Naive thymus-derived CD4-positive, alpha-beta T cell (primary cell): Measurements from ENCODE around the gene PDHX. TPM values are rescaled to one million over a fixed set of nuclear protein-coding genes. Genes with fewer than 3 reads are reported as not detected.
A peak's percentile ranks its signal among the peaks of the same experiment; 100 is the strongest.

ENCODE experiments used
- ATAC-seq: fragments of 150-1000 bp; cut with Tn5 transposase; 2 replicates; pipeline ENCODE4 v1.10.0; 2021; ENCODE audit warnings: mild to moderate bottlenecking, moderate library complexity
- CTCF ChIA-PET: fragments of 350-600 bp; sonication (Branson Sonifier 250); formaldehyde crosslinking; loops from one replicate; lab custom pipeline; 2021; ENCODE audit warnings: antibody characterized with exemption; lab: Charles Lee
- POLR2A ChIA-PET: fragments of 350-600 bp; sonication (Branson Sonifier 250); formaldehyde crosslinking; loops from one replicate; lab custom pipeline; 2021; ENCODE audit warnings: antibody characterized with exemption, inconsistent platforms; lab: Charles Lee
- DNase-seq, 9 donors: peaks; one replicate each; pipeline versions ENCODE4 v3.0.0 to v3.0.0-alpha.2; 2020 to 2022; ENCODE audit warnings: mixed read lengths in 1 of 9
- H3K27ac ChIP-seq: one replicate; pipeline ENCODE4 v1.7.0; 2013; ENCODE audit warnings: mild to moderate bottlenecking, low read depth, low read length, moderate library complexity
- H3K27me3 ChIP-seq, 2 donors: one replicate each; pipeline ENCODE4 v1.7.0; 2013; ENCODE audit warnings: low read length in 2 of 2, mild to moderate bottlenecking in 2 of 2, moderate library complexity in 2 of 2; ENCODE audit not compliant: control insufficient read depth in 2 of 2, insufficient read depth in 2 of 2
- H3K36me3 ChIP-seq, 3 experiments: 1 replicate in 2 of 3; 2 replicates in 1 of 3; pipeline ENCODE4 v1.7.0; 2013; ENCODE audit warnings: low read length in 3 of 3, mild to moderate bottlenecking in 3 of 3, moderate library complexity in 1 of 3; ENCODE audit not compliant: insufficient read depth in 3 of 3, control insufficient read depth in 2 of 3
- H3K4me1 ChIP-seq, 2 donors: one replicate each; pipeline ENCODE4 v1.7.0; 2013; ENCODE audit warnings: low read length in 2 of 2, mild to moderate bottlenecking in 2 of 2, moderate library complexity in 1 of 2; ENCODE audit not compliant: control insufficient read depth in 2 of 2, insufficient read depth in 2 of 2
- H3K4me3 ChIP-seq: 2 replicates; pipeline ENCODE4 v1.7.0; 2013; ENCODE audit warnings: mild to moderate bottlenecking, low read length
- H3K9me3 ChIP-seq, 3 experiments: 1 replicate in 2 of 3; 2 replicates in 1 of 3; pipeline ENCODE4 v1.7.0; 2013; ENCODE audit warnings: low read length in 3 of 3; ENCODE audit not compliant: control insufficient read depth in 2 of 3
- H3K27ac Mint-ChIP-seq, 9 donors: one replicate each; pipeline ENCODE4 v1.8.0; 2020 to 2022; ENCODE audit warnings: mixed read lengths in 9 of 9, mild to moderate bottlenecking in 8 of 9, moderate library complexity in 5 of 9, inconsistent platforms in 2 of 9
- H3K27me3 Mint-ChIP-seq, 5 donors: one replicate each; pipeline ENCODE4 v1.8.0; 2021 to 2022; ENCODE audit warnings: mixed read lengths in 5 of 5, mild to moderate bottlenecking in 1 of 5
- H3K36me3 Mint-ChIP-seq, 5 donors: one replicate each; pipeline ENCODE4 v1.8.0; 2020 to 2022; ENCODE audit warnings: mixed read lengths in 5 of 5, mild to moderate bottlenecking in 3 of 5, inconsistent platforms in 1 of 5
- H3K4me1 Mint-ChIP-seq, 7 donors: one replicate each; pipeline ENCODE4 v1.8.0; 2020 to 2022; ENCODE audit warnings: mixed read lengths in 7 of 7, mild to moderate bottlenecking in 3 of 7, inconsistent platforms in 1 of 7
- H3K4me3 Mint-ChIP-seq, 10 donors: one replicate each; pipeline ENCODE4 v1.8.0; 2020 to 2022; ENCODE audit warnings: mild to moderate bottlenecking in 10 of 10, mixed read lengths in 10 of 10, moderate library complexity in 6 of 10, inconsistent platforms in 2 of 10
- H3K9me3 Mint-ChIP-seq, 11 donors: one replicate each; pipeline ENCODE4 v1.8.0; 2020 to 2022; ENCODE audit warnings: mixed read lengths in 11 of 11, mild to moderate bottlenecking in 4 of 11, inconsistent platforms in 1 of 11, moderate library complexity in 1 of 11
- intact Hi-C, 2 donors: fragments of 100-400 bp; cut with micrococcal nuclease; formaldehyde crosslinking; loops; one replicate each; pipeline ENCODE4 v1.15.1; 2023
- polyA plus RNA-seq, 2 donors: library from polyadenylated mRNA; unstranded; fragments of 300-500 nt; fragmentation: Illumina TruSeq; gene quantifications; one replicate each; pipeline ENCODE4 v1.2.3, GENCODE V29; 2021
- total RNA-seq, 6 experiments: library from RNA in 5 of 6; stranded (reverse) in 5 of 6; gene quantifications; 1 replicate in 5 of 6; 2 replicates in 1 of 6; pipeline ENCODE4 v1.2.3 and lab custom pipeline; 2021 to 2026

Gene PDHX
- total RNA-seq (10 to 100 TPM; 20.0 to 54.1 (median 28.8) TPM), polyA plus RNA-seq (10 to 100 TPM; 17.8 to 21.7 TPM), total RNA-seq (lab: John Stamatoyannopoulos, UW) (30.2 reads per million, percentile 60 among the genes with 10 or more reads in this experiment)

- H3K4me1 Mint-ChIP-seq = peaks cover 36 to 71% (median 57%) of the 10 kb centered on the region in 7 donors
- ATAC-seq (peak; percentile 94), DNase-seq (peak; percentile 77 to 97 (median 83))
- intact Hi-C loops = loop anchor here (1.0 to 10.0 kb wide), 26 partner anchors 131 to 1877 kb away; partner anchors contain the start of genes FBXO3 (in 2 of the 2), NAT10 (in 2 of the 2), TRIM44 (in 2 of the 2) and ABTB2 (in 1 of the 2)
- H3K27me3 Mint-ChIP-seq = no peaks in the 10 kb centered on the region
- Histone ChIP-seq H3K27me3 (no peaks in the 10 kb centered on the region), H3K27ac (peak within 1 kb of the TSS; percentile 92), H3K9me3 (no peaks in the 10 kb centered on the region), H3K4me3 (peak within 1 kb of the TSS; percentile 87), H3K36me3 (peaks cover 0 to 6% (median 0%) of the 10 kb centered on the region in 3 experiments), H3K4me1 (peaks cover 9 to 18% of the 10 kb centered on the region in 2 donors)
- peaks cover 0 to 21% (median 16%) of the 10 kb centered on the region in 5 donors for H3K36me3 Mint-ChIP-seq
- ChIA-PET POLR2A (interaction anchor here (0.5 to 2.1 kb wide), 8 partner anchors 9 to 819 kb away, joined by 3 to 10 read pairs (median 4); no protein-coding TSS in a partner anchor), CTCF (interaction anchor here (0.5 to 1.2 kb wide), 3 partner anchors 9 to 234 kb away, joined by 3 to 7 read pairs (median 3); no protein-coding TSS in a partner anchor)
- peaks cover 0 to 4% (median 0%) of the 10 kb centered on the region in 11 donors for H3K9me3 Mint-ChIP-seq
- peak within 1 kb of the TSS; percentile 90 to 99 (median 96) for H3K4me3 Mint-ChIP-seq
- peak within 1 kb of the TSS; percentile 86 to 98 (median 95) for H3K27ac Mint-ChIP-seq
Measured at GRCh38 chr11:34916015-34916842, at the start of gene PDHX, which contains the start of gene APIP. Gene PDHX (plus strand): TSS chr11:34916618. CDS start chr11:34916656, 38 bp downstream. Gene APIP (minus strand): TSS chr11:34916379. CDS start chr11:34916284, 95 bp downstream.

GRCh38 chr11:34869425-34869824 is 47.0 kb upstream of the PDHX start:
- peaks cover 0 to 3% (median 0%) of the 10 kb centered on the region in 5 donors for H3K27me3 Mint-ChIP-seq
- CTCF ChIA-PET = no interaction called here
- peaks cover 0 to 3% (median 0%) of the 10 kb centered on the region in 11 donors for H3K9me3 Mint-ChIP-seq

GRCh38 chr11:34870548-34871196 is 45.7 kb upstream of the PDHX start:
- no peaks in the 10 kb centered on the region for H3K27me3 Mint-ChIP-seq
- ChIA-PET POLR2A (no interaction called here), CTCF (no interaction called here)
- H3K4me1 Mint-ChIP-seq = no peaks in the 10 kb centered on the region
- no peak overlapping the region for H3K4me3 Mint-ChIP-seq
- H3K9me3 Mint-ChIP-seq = peaks cover 0 to 4% (median 0%) of the 10 kb centered on the region in 11 donors
- Histone ChIP-seq H3K27me3 (no peaks in the 10 kb centered on the region), H3K4me1 (no peaks in the 10 kb centered on the region), H3K9me3 (no peaks in the 10 kb centered on the region), H3K4me3 (no peak overlapping the region), H3K36me3 (no peaks in the 10 kb centered on the region), H3K27ac (no peak overlapping the region)
- intact Hi-C loops = no loop called here
- DNase-seq = no peak
- ATAC-seq = no peak
- peaks cover 0 to 31% (median 16%) of the 10 kb centered on the region in 5 donors for H3K36me3 Mint-ChIP-seq
- H3K27ac Mint-ChIP-seq = no peak overlapping the region

More at GRCh38 chr11:34869425-34869824, 47.0 kb upstream of the PDHX start:
- intact Hi-C loops = no loop called here
- H3K9me3 ChIP-seq = no peaks in the 10 kb centered on the region
- H3K27ac ChIP-seq = no peak overlapping the region
- no peak for DNase-seq
- H3K36me3 ChIP-seq = no peaks in the 10 kb centered on the region
- no peaks in the 10 kb centered on the region for H3K27me3 ChIP-seq
- H3K4me3 ChIP-seq = no peak overlapping the region
- POLR2A ChIA-PET = no interaction called here
- Mint-ChIP-seq H3K4me3 (no peak overlapping the region), H3K36me3 (peaks cover 0 to 20% (median 4%) of the 10 kb centered on the region in 5 donors), H3K4me1 (no peaks in the 10 kb centered on the region), H3K27ac (no peak overlapping the region)
- H3K4me1 ChIP-seq = no peaks in the 10 kb centered on the region
- ATAC-seq = no peak

- no peak overlapping the region for H3K27ac ChIP-seq
- no peaks in the 10 kb centered on the region for H3K27me3 ChIP-seq
- H3K4me3 Mint-ChIP-seq = no peak overlapping the region
- CTCF ChIA-PET = no interaction called here
- intact Hi-C loops = no loop called here
- peak overlapping the region in 1 of 9 donors; percentile 9 for H3K27ac Mint-ChIP-seq
- peaks cover 0 to 31% (median 21%) of the 10 kb centered on the region in 5 donors for H3K36me3 Mint-ChIP-seq
- DNase-seq (no peak), ATAC-seq (no peak)
- H3K4me1 ChIP-seq = no peaks in the 10 kb centered on the region
- H3K27me3 Mint-ChIP-seq = no peaks in the 10 kb centered on the region
- no peaks in the 10 kb centered on the region for H3K36me3 ChIP-seq
- POLR2A ChIA-PET = no interaction called here
- H3K4me3 ChIP-seq = no peak overlapping the region
- no peaks in the 10 kb centered on the region for H3K4me1 Mint-ChIP-seq
- peaks cover 0 to 4% (median 0%) of the 10 kb centered on the region in 11 donors for H3K9me3 Mint-ChIP-seq
- no peaks in the 10 kb centered on the region for H3K9me3 ChIP-seq
Measured at GRCh38 chr11:34874202-34874601, 42.2 kb upstream of the PDHX start.

- intact Hi-C loops = no loop called here
- ATAC-seq = no peak
- POLR2A ChIA-PET = no interaction called here
- H3K36me3 ChIP-seq = no peaks in the 10 kb centered on the region
- Mint-ChIP-seq H3K27ac (no peak overlapping the region), H3K9me3 (peaks cover 0 to 4% (median 0%) of the 10 kb centered on the region in 11 donors), H3K27me3 (no peaks in the 10 kb centered on the region), H3K4me3 (no peak overlapping the region), H3K4me1 (no peaks in the 10 kb centered on the region), H3K36me3 (peaks cover 0 to 47% (median 37%) of the 10 kb centered on the region in 5 donors)
- H3K9me3 ChIP-seq = no peaks in the 10 kb centered on the region
- H3K4me3 ChIP-seq = no peak overlapping the region
- DNase-seq = no peak
- CTCF ChIA-PET = interaction anchor here (1.2 kb wide), 1 partner anchor 164 kb away, joined by 3 read pairs; no protein-coding TSS in a partner anchor
- H3K27me3 ChIP-seq = no peaks in the 10 kb centered on the region
- no peaks in the 10 kb centered on the region for H3K4me1 ChIP-seq
- no peak overlapping the region for H3K27ac ChIP-seq
Measured at GRCh38 chr11:34877375-34877975, 38.9 kb upstream of the PDHX start.

- H3K27me3 ChIP-seq = no peaks in the 10 kb centered on the region
- DNase-seq (no peak), ATAC-seq (no peak)
- H3K9me3 ChIP-seq = no peaks in the 10 kb centered on the region
- Mint-ChIP-seq H3K4me1 (no peaks in the 10 kb centered on the region), H3K27me3 (no peaks in the 10 kb centered on the region), H3K9me3 (peaks cover 0 to 4% (median 0%) of the 10 kb centered on the region in 11 donors), H3K27ac (no peak overlapping the region), H3K36me3 (peaks cover 5 to 54% (median 36%) of the 10 kb centered on the region in 5 donors), H3K4me3 (no peak overlapping the region)
- intact Hi-C loops = no loop called here
- H3K4me3 ChIP-seq = no peak overlapping the region
- H3K4me1 ChIP-seq = no peaks in the 10 kb centered on the region
- ChIA-PET POLR2A (no interaction called here), CTCF (no interaction called here)
- H3K27ac ChIP-seq = no peak overlapping the region
- peaks cover 0 to 17% (median 0%) of the 10 kb centered on the region in 3 experiments for H3K36me3 ChIP-seq
Measured at GRCh38 chr11:34881900-34882299, 34.5 kb upstream of the PDHX start.
